RPMI7951 (cell line): ENCODE measurements around the gene NLGN1. TPM values are rescaled to one million over a fixed set of nuclear protein-coding genes. Genes with fewer than 3 reads are reported as not detected.
"Not testable (repeated sequence)": the region's sequence is repeated elsewhere in the genome, so short reads cannot be mapped to it uniquely, and the experiment has no call there.

Experiments used
- DNase-seq: peaks from one replicate; pipeline ENCODE4 v3.0.0-alpha.2; 2012; ENCODE audit warnings: low read depth
- total RNA-seq: library from RNA; depleted of rRNA; stranded (reverse); fragments of >200 nt; shearing (Covaris generic); gene quantifications from 2 replicates; pipeline ENCODE4 v1.2.3, GENCODE V29; 2014

Gene NLGN1
- total RNA-seq, 1 experiment from 2014 or later = 0.48 TPM

DNA sequence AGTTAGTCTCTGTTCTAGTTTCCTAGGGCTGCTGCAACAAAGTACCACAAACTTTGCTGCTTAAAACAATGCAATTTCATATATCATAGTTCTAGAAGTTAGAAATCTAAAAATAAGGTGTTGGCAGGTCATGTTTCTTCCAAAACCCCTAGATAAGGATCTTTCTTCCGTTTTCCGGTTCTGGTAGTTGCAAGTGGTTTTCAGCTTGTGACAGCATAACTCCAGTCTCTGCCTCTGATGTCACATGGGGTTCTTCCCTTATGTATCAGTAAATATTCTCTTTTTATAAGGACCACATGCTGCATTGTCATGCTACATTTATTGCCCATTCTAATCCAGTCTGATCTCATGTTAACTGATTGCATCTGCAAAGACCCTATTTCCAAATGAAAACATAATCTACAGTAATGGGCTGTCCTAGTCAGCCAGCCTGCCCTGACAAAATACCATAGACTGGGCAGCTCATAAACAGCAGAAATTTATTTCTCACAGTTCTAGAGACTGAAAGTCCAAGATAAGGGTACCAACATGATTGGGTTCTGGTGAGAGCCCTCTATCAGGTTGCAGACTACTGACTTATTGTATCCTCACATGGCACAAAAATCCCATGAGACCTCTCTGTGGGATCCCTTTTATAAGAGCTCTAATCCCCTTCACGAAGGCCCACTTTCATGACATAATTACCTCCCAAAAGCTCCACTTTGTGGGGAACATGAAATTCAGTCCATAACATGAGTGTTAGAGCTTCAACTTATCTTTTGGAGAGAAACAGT is 819.6 kb downstream of the NLGN1 start:
- no peak for DNase-seq

DNA sequence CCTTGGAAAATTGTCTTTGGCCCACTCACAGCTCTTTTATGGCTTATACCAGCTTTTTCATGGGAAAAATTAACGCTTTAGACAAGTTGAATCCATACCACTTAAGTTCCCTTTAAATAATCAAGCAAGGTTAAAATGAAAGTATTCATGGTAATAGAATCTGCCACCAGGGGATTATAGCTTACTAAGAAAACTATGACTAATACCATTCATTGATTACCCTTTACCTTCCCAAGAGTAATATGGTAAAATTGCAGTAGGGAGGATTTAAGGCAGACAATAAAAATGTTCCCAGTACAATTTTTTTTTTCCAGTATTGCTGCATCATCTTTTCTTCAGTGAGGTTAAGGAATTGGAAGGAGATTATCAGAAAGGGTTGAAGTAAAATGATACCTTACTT is 820.5 kb downstream of the NLGN1 start:
- DNase-seq = no peak

DNA sequence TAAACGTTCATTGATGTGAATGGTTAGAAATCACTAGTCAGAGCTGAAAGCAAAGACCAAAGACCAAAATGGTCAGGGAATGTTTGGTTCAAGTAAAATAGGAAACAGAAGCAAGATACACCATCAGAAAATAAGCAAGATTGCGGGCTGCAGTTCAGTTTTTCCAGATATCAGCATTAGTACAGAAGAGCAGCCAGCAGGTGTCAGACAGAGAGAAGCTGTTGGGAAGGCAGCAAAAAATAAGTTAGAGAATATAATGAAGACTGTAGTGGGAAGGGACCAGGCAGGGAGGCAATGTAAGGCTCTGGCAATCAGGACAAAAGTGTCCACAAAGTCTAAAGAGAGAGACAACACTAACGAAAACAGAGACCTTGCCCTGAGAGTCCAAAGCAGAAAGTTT is 822.2 kb downstream of the NLGN1 start:
- no peak for DNase-seq

DNA sequence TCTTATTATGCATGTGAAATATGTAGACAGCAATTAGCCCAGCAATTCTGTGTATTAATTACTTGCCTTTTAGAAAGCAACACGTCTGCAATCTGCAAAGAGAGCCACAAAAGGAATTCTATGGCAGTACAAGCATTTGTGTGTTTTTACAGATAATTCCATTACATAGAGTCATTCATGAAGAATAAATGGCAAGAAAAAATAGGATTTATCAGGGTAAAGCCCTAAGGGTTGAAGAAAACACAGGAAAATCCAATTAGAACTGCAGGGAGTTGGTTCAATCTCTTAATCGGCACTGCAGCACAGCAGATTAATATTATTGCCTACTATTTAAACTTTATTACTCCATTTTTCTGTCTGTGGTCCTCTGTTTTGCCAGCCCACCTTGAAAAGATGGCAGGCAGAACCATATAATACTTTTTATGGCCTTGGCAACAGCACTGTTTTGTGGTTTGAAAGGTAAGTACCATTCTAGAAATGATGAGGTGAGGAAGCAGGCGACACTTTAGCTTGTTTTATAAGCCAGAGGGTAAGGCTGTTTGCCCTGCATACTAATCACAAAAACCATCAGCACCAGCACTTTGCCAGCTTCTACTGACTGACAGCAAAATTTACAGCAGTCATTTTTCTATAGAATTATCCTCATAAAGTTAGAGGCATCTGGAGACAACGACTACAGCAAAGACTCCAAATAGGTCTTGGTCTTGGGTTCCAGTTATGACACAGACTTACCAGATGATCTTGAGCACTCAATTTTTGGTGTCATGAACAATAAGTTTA is 823.4 kb downstream of the NLGN1 start:
- no peak for DNase-seq

GRCh38 chr3:174223042-174223441 is 825.5 kb downstream of the NLGN1 start:
- no peak for DNase-seq

DNA sequence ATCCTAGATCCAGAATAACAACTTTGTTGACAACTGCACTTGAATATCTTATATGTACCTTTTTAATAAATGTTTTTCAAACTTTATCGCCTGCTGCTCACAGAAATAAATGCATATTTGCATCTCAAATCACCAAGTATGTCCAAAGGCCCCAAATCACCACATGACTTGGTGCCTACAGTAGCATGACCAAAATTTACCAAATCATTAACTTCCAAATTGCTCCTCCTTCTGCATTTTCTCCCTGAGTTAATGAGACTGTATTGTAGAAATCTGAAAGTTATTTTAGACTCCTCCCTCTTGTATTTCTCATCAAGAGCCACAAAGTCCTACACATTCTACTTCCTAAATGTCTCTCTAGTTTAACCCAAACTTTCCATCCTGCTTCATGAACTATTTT is 826.1 kb downstream of the NLGN1 start:
- DNase-seq = no peak

GRCh38 chr3:174229916-174230315 is 832.4 kb downstream of the NLGN1 start:
- DNase-seq = no peak

GRCh38 chr3:174232028-174232657 is 834.6 kb downstream of the NLGN1 start:
- not testable (repeated sequence) for DNase-seq

DNA sequence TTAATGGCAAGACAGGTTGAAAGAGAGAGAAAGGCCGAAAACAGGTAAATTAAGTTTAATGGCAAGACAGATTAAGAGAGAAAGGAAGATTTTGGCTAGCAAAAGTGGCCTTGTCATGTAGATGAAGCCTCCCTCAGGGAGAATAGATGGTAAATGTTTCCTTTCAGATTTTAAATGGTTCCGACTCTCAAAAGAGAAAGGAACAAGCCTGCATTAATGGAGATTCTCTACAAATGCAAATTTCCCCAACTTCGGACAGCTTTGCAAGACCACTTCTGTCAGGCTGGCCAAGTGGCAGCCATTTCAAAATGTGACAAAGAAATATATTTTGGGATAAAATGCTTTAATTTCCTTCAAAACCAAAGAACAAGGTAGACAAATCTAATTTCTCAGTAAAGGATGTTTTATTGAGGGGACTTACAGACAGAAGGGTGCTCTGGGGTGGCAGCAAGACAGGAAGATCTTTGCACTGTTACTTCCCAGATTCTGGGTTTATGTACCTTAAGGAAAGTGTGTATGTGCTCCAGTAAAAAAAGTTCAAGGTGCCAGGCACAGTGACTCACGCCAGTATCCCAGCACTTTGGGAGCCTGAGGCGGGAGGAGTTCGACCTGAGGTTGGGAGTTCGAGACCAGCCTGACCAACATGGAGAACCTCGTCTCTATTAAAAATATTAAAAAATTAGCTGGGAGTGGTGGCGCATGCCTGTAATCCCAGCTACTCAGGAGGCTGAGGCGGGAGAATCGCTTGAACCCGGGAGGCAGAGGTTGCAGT is 835.3 kb downstream of the NLGN1 start:
- no peak for DNase-seq

GRCh38 chr3:174233511-174233910 is 836.0 kb downstream of the NLGN1 start:
- no peak for DNase-seq

DNA sequence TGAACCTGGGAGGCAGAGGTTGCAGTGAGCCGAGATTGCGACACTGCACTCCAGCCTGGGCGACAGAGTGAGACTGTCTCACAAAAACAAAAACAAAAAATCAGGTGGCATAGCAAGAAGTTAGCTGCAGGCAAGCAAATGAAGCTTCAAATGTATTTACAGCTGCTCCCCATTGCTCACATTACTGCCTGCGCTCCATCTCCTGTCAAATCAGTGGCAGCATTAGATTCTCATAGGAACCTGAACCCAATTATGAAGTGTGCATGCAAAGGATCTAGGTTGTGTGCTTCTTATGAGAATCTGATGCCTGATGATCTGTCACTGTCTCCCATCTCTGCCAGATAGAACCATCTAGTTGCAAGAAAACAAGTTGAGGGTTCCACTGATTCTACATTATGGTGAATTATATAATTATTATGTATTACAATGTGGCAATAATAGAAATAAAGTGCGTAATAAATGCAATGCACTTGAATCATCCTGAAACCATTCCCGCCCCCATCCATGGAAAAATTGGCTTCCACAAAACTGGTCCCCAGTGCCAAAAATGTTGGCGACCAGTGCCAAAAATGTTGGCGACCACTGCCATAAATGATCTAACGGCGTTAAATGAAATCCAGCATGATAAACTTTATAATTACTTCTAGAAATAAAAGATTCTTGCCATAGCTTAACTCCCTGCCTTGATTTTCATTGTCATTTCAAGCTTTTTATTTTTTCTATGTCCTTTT is 844.9 kb downstream of the NLGN1 start:
- no peak for DNase-seq

GRCh38 chr3:174243171-174243570 is 845.6 kb downstream of the NLGN1 start:
- DNase-seq = no peak

GRCh38 chr3:174247687-174248152 is 850.2 kb downstream of the NLGN1 start:
- DNase-seq = no peak

DNA sequence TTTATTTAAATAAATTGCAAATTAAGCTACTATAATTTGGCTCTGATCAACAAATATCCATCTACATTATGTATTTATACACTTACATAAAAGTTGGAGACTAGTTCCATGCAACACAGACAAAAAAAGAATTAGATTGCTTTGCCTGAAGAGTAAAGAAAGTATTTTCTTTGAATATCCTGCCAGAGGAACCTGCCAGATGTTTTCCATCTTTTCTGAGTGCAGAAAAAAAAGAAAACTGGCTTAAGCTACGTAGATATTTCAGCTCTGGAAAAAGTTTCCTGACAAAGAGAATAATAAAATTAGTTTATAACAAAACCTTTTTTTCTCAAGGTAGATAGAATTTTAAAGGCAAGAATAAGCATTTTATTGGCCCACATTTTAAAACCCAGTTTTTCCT is 854.1 kb downstream of the NLGN1 start:
- no peak for DNase-seq

DNA sequence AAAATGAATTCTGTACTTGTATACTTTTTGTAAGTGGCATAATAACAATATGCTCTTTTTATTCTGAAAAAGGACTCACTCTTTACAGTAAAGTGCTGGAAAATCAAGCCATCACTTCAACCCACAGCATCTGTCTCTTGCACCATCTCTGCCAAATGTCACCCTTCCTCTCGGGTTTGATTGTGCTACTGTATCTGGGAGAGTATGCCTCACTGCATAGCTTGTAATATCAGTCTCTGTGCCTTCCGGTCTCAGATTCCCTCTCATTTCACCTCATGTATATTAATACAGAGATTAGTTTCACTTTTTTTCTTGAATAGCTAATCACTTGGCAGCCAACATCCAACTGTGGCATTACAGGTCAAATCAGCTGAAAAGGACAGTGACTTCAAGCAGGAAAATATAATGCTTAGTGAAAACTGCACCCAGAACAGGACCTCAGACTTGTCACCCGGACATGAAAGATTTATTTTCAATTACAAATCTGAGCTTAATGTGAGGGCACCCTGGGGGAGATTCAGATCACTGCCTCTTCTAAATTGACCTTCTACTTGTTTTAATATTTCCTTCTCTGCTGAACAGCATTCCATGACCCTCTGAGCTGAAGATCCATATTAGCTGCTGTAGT is 855.8 kb downstream of the NLGN1 start:
- no peak for DNase-seq

DNA sequence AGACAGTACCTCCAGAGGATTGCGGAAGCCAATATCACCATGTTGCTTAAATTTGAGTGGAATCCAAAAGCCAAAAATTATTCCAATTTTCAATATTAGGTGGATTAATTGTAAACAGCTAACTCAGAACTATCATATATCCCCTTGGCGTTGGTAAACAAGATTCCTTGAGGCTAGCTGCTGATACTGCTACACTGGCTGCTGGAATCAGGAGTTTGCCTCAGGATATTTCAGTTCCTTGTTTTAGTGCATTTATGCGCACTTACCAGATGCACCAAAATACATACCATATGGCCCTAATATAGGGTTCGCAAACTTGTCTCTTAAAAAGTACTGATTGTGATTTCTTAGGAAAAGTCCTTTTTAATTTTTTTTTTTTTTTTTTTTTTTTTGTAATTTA is 856.4 kb downstream of the NLGN1 start:
- no peak for DNase-seq

DNA sequence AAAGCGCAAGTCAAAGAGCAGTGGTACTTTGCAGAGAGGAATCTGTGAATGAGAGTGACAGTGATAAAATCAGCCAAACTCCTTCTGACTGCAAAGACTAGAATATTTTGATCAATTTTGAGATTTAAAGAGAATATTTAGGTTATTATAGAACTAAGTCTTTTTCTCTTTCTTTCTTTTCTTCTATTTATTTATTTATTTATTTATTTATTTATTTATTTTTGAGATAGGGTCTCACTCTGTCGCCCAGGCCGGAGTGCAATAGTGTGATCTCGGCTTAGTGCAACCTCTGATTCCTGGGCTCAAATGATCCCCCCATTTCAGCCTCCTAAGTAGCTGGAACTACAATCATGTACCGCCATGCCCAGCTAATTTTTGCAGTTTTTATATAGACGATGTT is 857.9 kb downstream of the NLGN1 start:
- DNase-seq = no peak

DNA sequence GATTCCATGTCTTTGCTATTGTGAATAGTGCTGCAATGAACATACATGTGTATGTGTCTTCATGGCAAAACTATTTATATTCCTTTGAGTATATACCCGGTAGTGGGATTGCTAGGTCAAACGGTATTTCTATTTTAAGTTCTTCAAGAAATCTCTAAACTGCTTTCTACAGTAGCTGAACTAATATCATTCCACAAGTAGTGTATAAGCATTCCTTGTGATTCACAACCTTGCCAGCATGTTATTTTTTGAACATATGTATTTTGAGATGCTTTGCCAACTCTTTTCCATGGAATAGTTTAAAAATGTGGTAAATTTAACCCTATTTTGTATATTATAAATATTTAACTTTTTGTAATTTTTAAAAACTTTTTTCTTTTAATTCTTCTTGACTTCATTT is 868.9 kb downstream of the NLGN1 start:
- no peak for DNase-seq

DNA sequence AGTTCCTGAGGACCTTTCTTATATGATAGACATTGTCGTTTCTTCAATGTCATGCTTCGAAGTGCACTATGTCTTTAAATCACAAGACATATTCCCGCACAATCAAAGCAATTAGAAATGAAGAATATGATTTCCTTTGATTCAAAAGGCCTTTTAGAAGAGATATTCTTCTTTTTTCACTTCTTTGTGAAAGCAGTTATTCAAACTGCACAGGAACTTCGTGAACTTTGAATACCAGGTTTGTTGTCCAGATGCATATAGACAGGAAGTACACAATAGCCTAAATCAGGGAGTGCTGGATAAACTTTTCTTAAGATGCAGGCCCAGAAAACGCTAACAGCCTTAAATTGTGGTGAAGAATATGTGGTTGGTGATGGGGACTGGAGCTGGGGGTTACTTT is 870.5 kb downstream of the NLGN1 start:
- DNase-seq = no peak

DNA sequence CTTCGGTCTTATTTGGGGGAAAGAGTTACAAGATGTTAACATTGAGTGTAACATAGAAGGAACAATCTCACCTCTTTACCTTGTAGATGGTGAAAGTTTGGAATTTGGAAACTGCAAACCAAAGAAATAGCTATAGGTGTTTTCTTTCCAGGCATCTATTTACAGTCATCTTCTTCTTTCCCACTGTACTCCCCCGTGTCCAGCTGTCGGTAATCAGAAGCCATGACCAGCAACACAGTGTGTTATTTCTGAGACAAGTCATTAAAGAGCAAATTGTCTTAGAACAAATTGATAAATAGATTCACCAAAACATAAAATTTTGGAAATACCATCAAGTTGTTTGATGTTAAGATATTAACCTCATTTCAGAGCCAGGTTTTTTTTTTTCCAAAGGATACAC is 871.0 kb downstream of the NLGN1 start:
- no peak for DNase-seq

DNA sequence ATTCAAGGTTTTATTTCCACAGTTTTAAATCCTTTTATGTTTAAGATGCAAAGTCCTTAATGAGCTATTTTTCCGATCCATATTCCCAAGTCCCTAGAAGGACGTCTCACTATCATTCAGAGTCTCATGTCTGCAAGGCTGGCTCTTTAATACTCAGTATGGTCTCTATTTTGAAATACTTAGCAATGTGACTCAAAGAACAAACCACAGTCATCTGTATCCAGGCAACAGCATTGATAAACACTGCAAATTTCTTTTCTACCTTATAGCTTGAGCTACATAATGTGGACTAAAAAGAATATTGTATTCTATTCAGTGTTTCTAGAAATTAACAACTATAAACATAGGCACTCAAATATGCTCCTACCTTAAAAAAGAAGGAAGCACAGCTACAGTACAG is 873.3 kb downstream of the NLGN1 start:
- no peak for DNase-seq
